DOHH2 (cell line): Measurements from ENCODE around the gene CSAD.
A peak's percentile ranks its signal among the peaks of the same experiment; 100 is the strongest.

Experiments
- H3F3A ChIP-seq: fragments of 200-600 bp; sonication (generic), shearing (Covaris generic); 2 replicates; pipeline ENCODE4 v1.6.0; 2016; ENCODE audit warnings: antibody characterized with exemption, mild to moderate bottlenecking; ENCODE audit not compliant: control insufficient read depth, insufficient read depth
- H3K27ac ChIP-seq: fragments of 200-600 bp; sonication (generic); 2 replicates; pipeline ENCODE4 v1.5.1; 2014; ENCODE audit warnings: low read depth, mild to moderate bottlenecking, low read length, moderate library complexity
- H3K27me3 ChIP-seq: fragments of 200-600 bp; sonication (generic); 2 replicates; pipeline ENCODE4 v1.6.1; 2014; ENCODE audit warnings: mild to moderate bottlenecking, low read length, mixed read lengths; ENCODE audit not compliant: control insufficient read depth
- H3K36me3 ChIP-seq: fragments of 200-600 bp; sonication (generic); 2 replicates; pipeline ENCODE4 v1.6.1; 2014; ENCODE audit warnings: mild to moderate bottlenecking, low read length, moderate library complexity, mixed read lengths; ENCODE audit not compliant: control insufficient read depth
- H3K4me1 ChIP-seq: fragments of 200-600 bp; sonication (generic); 2 replicates; pipeline ENCODE4 v1.6.1; 2014; ENCODE audit warnings: mild to moderate bottlenecking, low read length, mixed read lengths; ENCODE audit not compliant: control insufficient read depth
- H3K4me2 ChIP-seq: fragments of 200-600 bp; sonication (generic); 2 replicates; pipeline ENCODE4 v1.6.0; 2014; ENCODE audit warnings: mild to moderate bottlenecking, low read length, moderate library complexity
- H3K4me3 ChIP-seq: fragments of 200-600 bp; sonication (generic); 2 replicates; pipeline ENCODE4 v1.5.1; 2014; ENCODE audit warnings: mild to moderate bottlenecking, low read length, mixed read lengths
- H3K79me2 ChIP-seq: fragments of 200-600 bp; sonication (generic); 2 replicates; pipeline ENCODE4 v1.6.1; 2014; ENCODE audit warnings: mild to moderate bottlenecking, low read length, mixed read lengths; ENCODE audit not compliant: control insufficient read depth
- H3K9me2 ChIP-seq: fragments of 200-600 bp; sonication (generic); replicated peaks from 2 replicates; pipeline ENCODE4 v1.6.1; 2014; ENCODE audit warnings: mild to moderate bottlenecking, low read length, mixed read lengths; ENCODE audit not compliant: control insufficient read depth
- H3K9me3 ChIP-seq: fragments of 200-600 bp; sonication (generic); 2 replicates; pipeline ENCODE4 v1.6.1; 2014; ENCODE audit warnings: antibody characterized with exemption, low read length, mixed read lengths; ENCODE audit not compliant: control insufficient read depth, insufficient read depth
- H4K20me1 ChIP-seq: fragments of 200-600 bp; sonication (generic); 2 replicates; pipeline ENCODE4 v1.6.0; 2014; ENCODE audit warnings: low read depth, mild to moderate bottlenecking, antibody characterized with exemption, low read length, moderate library complexity; ENCODE audit not compliant: control insufficient read depth, insufficient read depth
- EZH2phosphoT487 ChIP-seq: fragments of 200-600 bp; sonication (generic); IDR thresholded peaks from 2 replicates; pipeline ENCODE4 v1.6.1; 2017; ENCODE audit warnings: borderline replicate concordance, mild to moderate bottlenecking, antibody characterized with exemption, low read length, moderate library complexity, mixed read lengths
- TF ChIP-seq, protein P1 (sequence below): fragments of 200-600 bp; sonication (generic); IDR thresholded peaks from one replicate; pipeline ENCODE4 v1.5.1; 2014; ENCODE audit warnings: antibody characterized with exemption, mild to moderate bottlenecking, low read depth, low read length; ENCODE audit not compliant: poor library complexity, severe bottlenecking

CSAD gene

DNA sequence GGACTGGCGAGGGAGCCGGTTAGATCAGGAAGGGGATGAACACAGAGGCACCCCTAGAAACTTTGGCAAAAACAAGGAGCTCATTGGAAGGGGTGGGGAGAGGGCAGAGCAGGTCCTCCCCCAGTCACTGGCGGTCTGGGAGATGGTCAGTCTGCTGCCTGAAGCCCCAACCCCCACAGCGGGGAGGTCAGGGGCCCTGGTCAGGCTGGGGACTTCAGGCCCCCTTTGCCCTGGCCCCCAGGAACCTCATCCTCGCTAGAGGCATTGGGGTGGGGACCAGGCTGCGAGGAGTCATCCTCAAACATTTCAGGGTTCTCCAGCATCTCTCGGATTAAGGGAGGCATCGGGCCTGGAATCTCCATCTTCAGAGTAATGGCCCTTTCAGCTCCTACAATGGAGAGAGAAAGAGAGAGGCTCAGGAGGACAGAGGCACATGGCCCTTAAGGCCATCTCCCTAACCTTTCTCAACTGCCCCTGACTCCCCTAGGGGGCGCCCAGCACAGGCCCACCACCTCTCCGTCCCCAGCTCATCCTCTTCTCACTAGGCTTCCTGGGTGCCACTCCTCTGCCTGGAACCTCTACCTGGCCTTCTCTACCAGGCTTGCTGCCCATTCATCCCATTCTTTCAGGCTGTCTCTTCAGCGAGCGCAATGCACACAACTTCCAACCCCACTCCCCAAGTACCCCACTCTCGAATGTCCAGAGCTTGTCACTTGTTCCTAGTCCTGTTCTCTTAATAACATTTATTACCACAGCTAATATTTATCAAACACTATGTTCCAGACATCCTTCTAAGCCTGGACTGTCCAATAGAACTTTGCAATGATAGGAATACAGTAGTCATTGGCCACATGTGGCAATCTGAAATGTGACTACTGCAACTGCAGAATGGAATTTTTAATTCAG, 31.0 kb upstream of the CSAD start:
- Histone ChIP-seq H3K79me2 (peaks cover 4% of the 10 kb centered on the region), H3K36me3 (no peaks in the 10 kb centered on the region), H3K4me1 (peaks cover 62% of the 10 kb centered on the region), H3K9me2 (no peaks in the 10 kb centered on the region), H3K4me2 (no peak overlapping the region), H4K20me1 (no peaks in the 10 kb centered on the region), H3K4me3 (no peak overlapping the region), H3K27ac (no peak overlapping the region), H3F3A (no peaks in the 10 kb centered on the region; the same call in none of the 2 replicates), H3K27me3 (no peaks in the 10 kb centered on the region), H3K9me3 (no peaks in the 10 kb centered on the region)
- no peak for TF ChIP-seq EZH2phosphoT487
- TF ChIP-seq, protein P1, sequence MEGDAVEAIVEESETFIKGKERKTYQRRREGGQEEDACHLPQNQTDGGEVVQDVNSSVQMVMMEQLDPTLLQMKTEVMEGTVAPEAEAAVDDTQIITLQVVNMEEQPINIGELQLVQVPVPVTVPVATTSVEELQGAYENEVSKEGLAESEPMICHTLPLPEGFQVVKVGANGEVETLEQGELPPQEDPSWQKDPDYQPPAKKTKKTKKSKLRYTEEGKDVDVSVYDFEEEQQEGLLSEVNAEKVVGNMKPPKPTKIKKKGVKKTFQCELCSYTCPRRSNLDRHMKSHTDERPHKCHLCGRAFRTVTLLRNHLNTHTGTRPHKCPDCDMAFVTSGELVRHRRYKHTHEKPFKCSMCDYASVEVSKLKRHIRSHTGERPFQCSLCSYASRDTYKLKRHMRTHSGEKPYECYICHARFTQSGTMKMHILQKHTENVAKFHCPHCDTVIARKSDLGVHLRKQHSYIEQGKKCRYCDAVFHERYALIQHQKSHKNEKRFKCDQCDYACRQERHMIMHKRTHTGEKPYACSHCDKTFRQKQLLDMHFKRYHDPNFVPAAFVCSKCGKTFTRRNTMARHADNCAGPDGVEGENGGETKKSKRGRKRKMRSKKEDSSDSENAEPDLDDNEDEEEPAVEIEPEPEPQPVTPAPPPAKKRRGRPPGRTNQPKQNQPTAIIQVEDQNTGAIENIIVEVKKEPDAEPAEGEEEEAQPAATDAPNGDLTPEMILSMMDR = peak; percentile 90

DNA sequence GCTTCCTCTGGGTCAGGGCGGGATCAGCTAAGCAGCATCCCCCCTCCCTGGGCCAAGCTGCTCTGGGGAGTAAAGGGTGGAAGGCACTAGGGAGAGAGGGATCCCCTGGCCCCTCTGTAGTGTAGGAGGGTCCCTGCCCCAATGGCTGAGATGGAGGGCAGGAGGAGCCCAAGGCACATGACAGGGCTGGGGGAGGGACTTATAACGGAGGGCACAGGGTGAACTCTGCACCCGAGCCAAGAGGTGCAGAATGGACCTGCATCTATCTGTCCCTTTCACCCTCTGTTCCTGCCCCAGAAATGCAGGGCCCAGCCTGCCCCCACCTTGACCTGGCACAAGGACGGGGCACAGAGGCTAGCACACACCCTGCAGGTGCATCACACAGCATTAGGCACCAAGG, 30.1 kb upstream of the CSAD start:
- TF ChIP-seq, protein P1 = no peak
- no peak for TF ChIP-seq EZH2phosphoT487
- Histone ChIP-seq H3K79me2 (peaks cover 10% of the 10 kb centered on the region), H3K9me3 (no peaks in the 10 kb centered on the region), H3F3A (no peaks in the 10 kb centered on the region; the same call in none of the 2 replicates), H3K27me3 (no peaks in the 10 kb centered on the region), H3K27ac (no peak overlapping the region), H3K36me3 (no peaks in the 10 kb centered on the region), H3K9me2 (no peaks in the 10 kb centered on the region), H4K20me1 (no peaks in the 10 kb centered on the region), H3K4me1 (peaks cover 62% of the 10 kb centered on the region), H3K4me2 (no peak overlapping the region), H3K4me3 (no peak overlapping the region)

DNA sequence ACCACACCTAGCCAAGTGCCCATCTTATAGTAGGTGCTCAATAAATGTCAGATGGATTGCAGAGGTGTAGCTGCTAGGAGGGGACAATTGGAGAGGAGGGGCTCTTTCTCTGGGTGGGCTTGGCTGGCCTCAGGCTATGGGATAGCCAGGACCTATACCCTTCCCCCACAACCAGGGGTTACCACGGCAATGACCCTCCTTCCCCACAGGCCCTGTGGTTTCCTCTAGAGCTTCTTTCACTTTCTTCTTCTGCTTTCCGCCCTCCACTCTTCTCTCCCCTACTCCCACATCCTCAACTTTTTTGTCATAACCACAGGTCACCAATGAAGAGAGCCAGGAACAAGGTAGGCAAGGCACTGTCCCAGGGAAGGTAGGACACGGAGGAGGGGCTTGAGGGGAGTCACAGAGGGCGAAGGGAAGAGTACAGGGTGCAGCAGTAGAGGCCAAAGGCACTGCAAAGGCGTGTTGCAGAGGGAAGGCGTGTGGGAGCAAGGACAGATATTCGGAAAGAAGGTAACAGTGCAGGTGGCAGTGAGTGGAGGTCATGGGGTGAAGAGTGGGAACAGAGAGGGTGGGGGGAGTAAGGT, 28.2 kb upstream of the CSAD start:
- H4K20me1 ChIP-seq = no peaks in the 10 kb centered on the region
- H3K27ac ChIP-seq = peak overlapping the region; percentile 71
- H3K36me3 ChIP-seq = no peaks in the 10 kb centered on the region
- peaks cover 2% of the 10 kb centered on the region for H3F3A ChIP-seq
- peak overlapping the region; percentile 74 for H3K4me3 ChIP-seq
- H3K9me2 ChIP-seq = no peaks in the 10 kb centered on the region
- no peaks in the 10 kb centered on the region for H3K9me3 ChIP-seq
- no peaks in the 10 kb centered on the region for H3K27me3 ChIP-seq
- TF ChIP-seq EZH2phosphoT487 = no peak
- TF ChIP-seq, protein P1 = no peak
- H3K79me2 ChIP-seq = peaks cover 23% of the 10 kb centered on the region
- H3K4me1 ChIP-seq = peaks cover 67% of the 10 kb centered on the region
- H3K4me2 ChIP-seq = peak overlapping the region; percentile 95
